Measurements from ENCODE around the gene CELA2B.

GRCh38 chr1:15455522-15455921 lies 20.4 kb upstream of the CELA2B start:
- TF ChIP-seq, protein P1, sequence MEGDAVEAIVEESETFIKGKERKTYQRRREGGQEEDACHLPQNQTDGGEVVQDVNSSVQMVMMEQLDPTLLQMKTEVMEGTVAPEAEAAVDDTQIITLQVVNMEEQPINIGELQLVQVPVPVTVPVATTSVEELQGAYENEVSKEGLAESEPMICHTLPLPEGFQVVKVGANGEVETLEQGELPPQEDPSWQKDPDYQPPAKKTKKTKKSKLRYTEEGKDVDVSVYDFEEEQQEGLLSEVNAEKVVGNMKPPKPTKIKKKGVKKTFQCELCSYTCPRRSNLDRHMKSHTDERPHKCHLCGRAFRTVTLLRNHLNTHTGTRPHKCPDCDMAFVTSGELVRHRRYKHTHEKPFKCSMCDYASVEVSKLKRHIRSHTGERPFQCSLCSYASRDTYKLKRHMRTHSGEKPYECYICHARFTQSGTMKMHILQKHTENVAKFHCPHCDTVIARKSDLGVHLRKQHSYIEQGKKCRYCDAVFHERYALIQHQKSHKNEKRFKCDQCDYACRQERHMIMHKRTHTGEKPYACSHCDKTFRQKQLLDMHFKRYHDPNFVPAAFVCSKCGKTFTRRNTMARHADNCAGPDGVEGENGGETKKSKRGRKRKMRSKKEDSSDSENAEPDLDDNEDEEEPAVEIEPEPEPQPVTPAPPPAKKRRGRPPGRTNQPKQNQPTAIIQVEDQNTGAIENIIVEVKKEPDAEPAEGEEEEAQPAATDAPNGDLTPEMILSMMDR (IDR thresholded peaks at IDR 0.05), result no peak
- no peak for TF ChIP-seq POLR2A (IDR thresholded peaks at IDR 0.05)
